ENCODE data around the gene MPC2. TPM values are rescaled to one million over a fixed set of nuclear protein-coding genes. Genes with fewer than 3 reads are reported as not detected.
A peak's percentile ranks its signal among the peaks of the same experiment; 100 is the strongest.

The MPC2 gene
- total RNA-seq, 1 donor from 2014 or later, result 41.1 TPM

GRCh38 chr1:167924543-167925231 is 12.2 kb downstream of the MPC2 start:
- Mint-ChIP-seq H3K36me3 (ENCODE audit: unreplicated experiment) (no peaks in the 10 kb centered on the region), H3K27me3 (ENCODE audit: unreplicated experiment) (no peaks in the 10 kb centered on the region)

GRCh38 chr1:167924102-167924501 is 12.8 kb downstream of the MPC2 start:
- no peaks in the 10 kb centered on the region for H3K9me3 Mint-ChIP-seq (ENCODE audit: unreplicated experiment)
- H3K27me3 Mint-ChIP-seq (ENCODE audit: unreplicated experiment), result no peaks in the 10 kb centered on the region
- no peak overlapping the region for H3K27ac Mint-ChIP-seq (ENCODE audit: unreplicated experiment)
- no peak for TF ChIP-seq CTCF (IDR thresholded peaks at IDR 0.05; ENCODE audit: partially characterized antibody, unreplicated experiment)
- no peak overlapping the region for H3K4me3 Mint-ChIP-seq (ENCODE audit: unreplicated experiment)
- no peak for DNase-seq
- peaks cover 22% of the 10 kb centered on the region for H3K4me1 Mint-ChIP-seq (ENCODE audit: low read depth, unreplicated experiment)
- H3K36me3 Mint-ChIP-seq (ENCODE audit: unreplicated experiment), result no peaks in the 10 kb centered on the region

More at GRCh38 chr1:167924543-167925231, 12.2 kb downstream of the MPC2 start:
- Mint-ChIP-seq H3K4me1 (ENCODE audit: low read depth, unreplicated experiment) (peaks cover 22% of the 10 kb centered on the region), H3K27ac (ENCODE audit: unreplicated experiment) (no peak overlapping the region), H3K9me3 (ENCODE audit: unreplicated experiment) (no peaks in the 10 kb centered on the region), H3K4me3 (ENCODE audit: unreplicated experiment) (no peak overlapping the region)
- no peak for TF ChIP-seq CTCF (IDR thresholded peaks at IDR 0.05; ENCODE audit: partially characterized antibody, unreplicated experiment)
- DNase-seq, result no peak

GRCh38 chr1:167923324-167924056 is 13.4 kb downstream of the MPC2 start:
- H3K27me3 Mint-ChIP-seq (ENCODE audit: unreplicated experiment), result no peaks in the 10 kb centered on the region
- no peaks in the 10 kb centered on the region for H3K36me3 Mint-ChIP-seq (ENCODE audit: unreplicated experiment)
- no peak overlapping the region for H3K4me3 Mint-ChIP-seq (ENCODE audit: unreplicated experiment)
- DNase-seq, result no peak
- H3K4me1 Mint-ChIP-seq (ENCODE audit: low read depth, unreplicated experiment), result peaks cover 22% of the 10 kb centered on the region
- H3K9me3 Mint-ChIP-seq (ENCODE audit: unreplicated experiment), result no peaks in the 10 kb centered on the region
- TF ChIP-seq CTCF (IDR thresholded peaks at IDR 0.05; ENCODE audit: partially characterized antibody, unreplicated experiment), result no peak
- H3K27ac Mint-ChIP-seq (ENCODE audit: unreplicated experiment), result peak overlapping the region; percentile 60

GRCh38 chr1:167922611-167923074 is 14.2 kb downstream of the MPC2 start:
- no peaks in the 10 kb centered on the region for H3K27me3 Mint-ChIP-seq (ENCODE audit: unreplicated experiment)
- DNase-seq, result no peak
- no peaks in the 10 kb centered on the region for H3K36me3 Mint-ChIP-seq (ENCODE audit: unreplicated experiment)
- no peak for TF ChIP-seq CTCF (IDR thresholded peaks at IDR 0.05; ENCODE audit: partially characterized antibody, unreplicated experiment)
- no peaks in the 10 kb centered on the region for H3K9me3 Mint-ChIP-seq (ENCODE audit: unreplicated experiment)
- no peak overlapping the region for H3K27ac Mint-ChIP-seq (ENCODE audit: unreplicated experiment)
- H3K4me3 Mint-ChIP-seq (ENCODE audit: unreplicated experiment), result no peak overlapping the region
- H3K4me1 Mint-ChIP-seq (ENCODE audit: low read depth, unreplicated experiment), result peaks cover 21% of the 10 kb centered on the region

- Mint-ChIP-seq H3K9me3 (ENCODE audit: unreplicated experiment) (no peaks in the 10 kb centered on the region), H3K27me3 (ENCODE audit: unreplicated experiment) (no peaks in the 10 kb centered on the region), H3K36me3 (ENCODE audit: unreplicated experiment) (no peaks in the 10 kb centered on the region), H3K4me3 (ENCODE audit: unreplicated experiment) (no peak overlapping the region), H3K27ac (ENCODE audit: unreplicated experiment) (no peak overlapping the region), H3K4me1 (ENCODE audit: low read depth, unreplicated experiment) (peaks cover 15% of the 10 kb centered on the region)
- no peak for DNase-seq
- TF ChIP-seq CTCF (IDR thresholded peaks at IDR 0.05; ENCODE audit: partially characterized antibody, unreplicated experiment), result no peak
Observed at GRCh38 chr1:167922023-167922422, 14.8 kb downstream of the MPC2 start.
